K562 (cell line): ENCODE results near the gene HAUS6. TPM values are rescaled to one million over a fixed set of nuclear protein-coding genes. Genes with fewer than 3 reads are reported as not detected.

Experiments
- MEIS2 ChIP-seq: fragments of 450-650 bp; IDR thresholded peaks from 2 replicates; pipeline ENCODE4 v1.6.1; 2014; ENCODE audit warnings: mild to moderate bottlenecking; ENCODE audit not compliant: partially characterized antibody
- MTA2 ChIP-seq: fragments of 450-650 bp; IDR thresholded peaks from 2 replicates; pipeline ENCODE4 v1.6.1; 2016; ENCODE audit warnings: low read depth
- NKRF ChIP-seq: fragments of 450-650 bp; IDR thresholded peaks from 2 replicates; pipeline ENCODE4 v1.6.1; 2016; ENCODE audit warnings: borderline replicate concordance
- PBX2 ChIP-seq, 2 experiments: IDR thresholded peaks in 1 of 2; conservative IDR thresholded peaks in 1 of 2; 2 replicates each; pipeline ENCODE4 v1.6.1; 2016; ENCODE audit warnings: low read depth in 2 of 2, mild to moderate bottlenecking in 1 of 2, missing compliant biosample characterization in 1 of 2, missing genetic modification characterization in 1 of 2, moderate library complexity in 1 of 2
- SAP30 ChIP-seq: fragments of 200-600 bp; sonication (generic); IDR thresholded peaks from 2 replicates; pipeline ENCODE4 v1.6.1; 2012; ENCODE audit warnings: borderline replicate concordance, low read depth, mild to moderate bottlenecking, moderate library complexity, low read length, control low read depth, inconsistent platforms; ENCODE audit not compliant: insufficient read depth, poor library complexity, severe bottlenecking
- polyA plus RNA-seq, 8 experiments: library from polyadenylated mRNA; depleted of rRNA in 4 of 8; stranded (reverse) in 5 of 8; unstranded in 3 of 8; fragments of >200 nt; fragmentation: Nextera tagmentation in 2 of 8; fragmentation: Illumina TruSeq in 1 of 8; extraction: Ambion mirVana in 2 of 8; extraction: Trizol in 1 of 8; gene quantifications; 2 replicates each; pipeline versions ENCODE4 v1.2.1 to v1.2.3, GENCODE V29; 2011 to 2014; ENCODE audit warnings: inconsistent platforms in 1 of 8, missing spikeins in 1 of 8
- total RNA-seq, 7 experiments: library from RNA; depleted of rRNA in 6 of 7; stranded (reverse); fragments of >200 nt in 6 of 7; fragmentation: Illumina TruSeq in 2 of 7; extraction: Trizol in 2 of 7; gene quantifications; 2 replicates each; pipeline versions ENCODE4 v1.2.1 to v1.2.3, GENCODE V29; 2011 to 2021; ENCODE audit warnings: low replicate concordance in 1 of 7
- TF ChIP-seq, protein P1 (sequence below): fragments of 450-650 bp; IDR thresholded peaks from 2 replicates; pipeline ENCODE4 v1.6.1; 2016; ENCODE audit warnings: mild to moderate bottlenecking, moderate library complexity

The HAUS6 gene
- total and polyA plus RNA-seq, 9 of the 15 experiments (the other 6 are each of a cell fraction or from before 2014, with no cell fraction given): 10.2 to 31.7 (median 23.1) TPM

GRCh38 chr9:19102181-19102630, 498 bp downstream of the HAUS6 start (continued):
- TF ChIP-seq, protein P1, sequence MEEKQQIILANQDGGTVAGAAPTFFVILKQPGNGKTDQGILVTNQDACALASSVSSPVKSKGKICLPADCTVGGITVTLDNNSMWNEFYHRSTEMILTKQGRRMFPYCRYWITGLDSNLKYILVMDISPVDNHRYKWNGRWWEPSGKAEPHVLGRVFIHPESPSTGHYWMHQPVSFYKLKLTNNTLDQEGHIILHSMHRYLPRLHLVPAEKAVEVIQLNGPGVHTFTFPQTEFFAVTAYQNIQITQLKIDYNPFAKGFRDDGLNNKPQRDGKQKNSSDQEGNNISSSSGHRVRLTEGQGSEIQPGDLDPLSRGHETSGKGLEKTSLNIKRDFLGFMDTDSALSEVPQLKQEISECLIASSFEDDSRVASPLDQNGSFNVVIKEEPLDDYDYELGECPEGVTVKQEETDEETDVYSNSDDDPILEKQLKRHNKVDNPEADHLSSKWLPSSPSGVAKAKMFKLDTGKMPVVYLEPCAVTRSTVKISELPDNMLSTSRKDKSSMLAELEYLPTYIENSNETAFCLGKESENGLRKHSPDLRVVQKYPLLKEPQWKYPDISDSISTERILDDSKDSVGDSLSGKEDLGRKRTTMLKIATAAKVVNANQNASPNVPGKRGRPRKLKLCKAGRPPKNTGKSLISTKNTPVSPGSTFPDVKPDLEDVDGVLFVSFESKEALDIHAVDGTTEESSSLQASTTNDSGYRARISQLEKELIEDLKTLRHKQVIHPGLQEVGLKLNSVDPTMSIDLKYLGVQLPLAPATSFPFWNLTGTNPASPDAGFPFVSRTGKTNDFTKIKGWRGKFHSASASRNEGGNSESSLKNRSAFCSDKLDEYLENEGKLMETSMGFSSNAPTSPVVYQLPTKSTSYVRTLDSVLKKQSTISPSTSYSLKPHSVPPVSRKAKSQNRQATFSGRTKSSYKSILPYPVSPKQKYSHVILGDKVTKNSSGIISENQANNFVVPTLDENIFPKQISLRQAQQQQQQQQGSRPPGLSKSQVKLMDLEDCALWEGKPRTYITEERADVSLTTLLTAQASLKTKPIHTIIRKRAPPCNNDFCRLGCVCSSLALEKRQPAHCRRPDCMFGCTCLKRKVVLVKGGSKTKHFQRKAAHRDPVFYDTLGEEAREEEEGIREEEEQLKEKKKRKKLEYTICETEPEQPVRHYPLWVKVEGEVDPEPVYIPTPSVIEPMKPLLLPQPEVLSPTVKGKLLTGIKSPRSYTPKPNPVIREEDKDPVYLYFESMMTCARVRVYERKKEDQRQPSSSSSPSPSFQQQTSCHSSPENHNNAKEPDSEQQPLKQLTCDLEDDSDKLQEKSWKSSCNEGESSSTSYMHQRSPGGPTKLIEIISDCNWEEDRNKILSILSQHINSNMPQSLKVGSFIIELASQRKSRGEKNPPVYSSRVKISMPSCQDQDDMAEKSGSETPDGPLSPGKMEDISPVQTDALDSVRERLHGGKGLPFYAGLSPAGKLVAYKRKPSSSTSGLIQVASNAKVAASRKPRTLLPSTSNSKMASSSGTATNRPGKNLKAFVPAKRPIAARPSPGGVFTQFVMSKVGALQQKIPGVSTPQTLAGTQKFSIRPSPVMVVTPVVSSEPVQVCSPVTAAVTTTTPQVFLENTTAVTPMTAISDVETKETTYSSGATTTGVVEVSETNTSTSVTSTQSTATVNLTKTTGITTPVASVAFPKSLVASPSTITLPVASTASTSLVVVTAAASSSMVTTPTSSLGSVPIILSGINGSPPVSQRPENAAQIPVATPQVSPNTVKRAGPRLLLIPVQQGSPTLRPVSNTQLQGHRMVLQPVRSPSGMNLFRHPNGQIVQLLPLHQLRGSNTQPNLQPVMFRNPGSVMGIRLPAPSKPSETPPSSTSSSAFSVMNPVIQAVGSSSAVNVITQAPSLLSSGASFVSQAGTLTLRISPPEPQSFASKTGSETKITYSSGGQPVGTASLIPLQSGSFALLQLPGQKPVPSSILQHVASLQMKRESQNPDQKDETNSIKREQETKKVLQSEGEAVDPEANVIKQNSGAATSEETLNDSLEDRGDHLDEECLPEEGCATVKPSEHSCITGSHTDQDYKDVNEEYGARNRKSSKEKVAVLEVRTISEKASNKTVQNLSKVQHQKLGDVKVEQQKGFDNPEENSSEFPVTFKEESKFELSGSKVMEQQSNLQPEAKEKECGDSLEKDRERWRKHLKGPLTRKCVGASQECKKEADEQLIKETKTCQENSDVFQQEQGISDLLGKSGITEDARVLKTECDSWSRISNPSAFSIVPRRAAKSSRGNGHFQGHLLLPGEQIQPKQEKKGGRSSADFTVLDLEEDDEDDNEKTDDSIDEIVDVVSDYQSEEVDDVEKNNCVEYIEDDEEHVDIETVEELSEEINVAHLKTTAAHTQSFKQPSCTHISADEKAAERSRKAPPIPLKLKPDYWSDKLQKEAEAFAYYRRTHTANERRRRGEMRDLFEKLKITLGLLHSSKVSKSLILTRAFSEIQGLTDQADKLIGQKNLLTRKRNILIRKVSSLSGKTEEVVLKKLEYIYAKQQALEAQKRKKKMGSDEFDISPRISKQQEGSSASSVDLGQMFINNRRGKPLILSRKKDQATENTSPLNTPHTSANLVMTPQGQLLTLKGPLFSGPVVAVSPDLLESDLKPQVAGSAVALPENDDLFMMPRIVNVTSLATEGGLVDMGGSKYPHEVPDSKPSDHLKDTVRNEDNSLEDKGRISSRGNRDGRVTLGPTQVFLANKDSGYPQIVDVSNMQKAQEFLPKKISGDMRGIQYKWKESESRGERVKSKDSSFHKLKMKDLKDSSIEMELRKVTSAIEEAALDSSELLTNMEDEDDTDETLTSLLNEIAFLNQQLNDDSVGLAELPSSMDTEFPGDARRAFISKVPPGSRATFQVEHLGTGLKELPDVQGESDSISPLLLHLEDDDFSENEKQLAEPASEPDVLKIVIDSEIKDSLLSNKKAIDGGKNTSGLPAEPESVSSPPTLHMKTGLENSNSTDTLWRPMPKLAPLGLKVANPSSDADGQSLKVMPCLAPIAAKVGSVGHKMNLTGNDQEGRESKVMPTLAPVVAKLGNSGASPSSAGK: peak; percentile 83
- peak; percentile 37 for TF ChIP-seq SAP30
- no peak for TF ChIP-seq MTA2
- TF ChIP-seq MEIS2: peak; percentile 77
- no peak for TF ChIP-seq PBX2 (CRISPR knock-in tag; IDR thresholded peaks at IDR 0.05; ENCODE audit: low read depth)
- peak; percentile 41 for TF ChIP-seq PBX2 (tag; conservative IDR thresholded peaks at IDR 0.05; ENCODE audit: low read depth)
- TF ChIP-seq NKRF: 0 out of 2 replicates have a peak, but pooled peaks have one; percentile 28
